Left ventricle myocardium inferior (tissue), 1 donor: Measurements from ENCODE around the gene MYO18A. TPM values are rescaled to one million over a fixed set of nuclear protein-coding genes. Genes with fewer than 3 reads are reported as not detected.
"Not testable (repeated sequence)": the region's sequence is repeated elsewhere in the genome, so short reads cannot be mapped to it uniquely, and the experiment has no call there.

Experiments
- DNase-seq: peaks from one replicate; pipeline ENCODE4 v3.0.0-alpha.2; 2020
- H3K27ac ChIP-seq: fragments of 200-600 bp; replicated peaks from 2 replicates; pipeline ENCODE4 v1.8.0; 2021
- H3K27me3 ChIP-seq: fragments of 200-600 bp; 2 replicates; pipeline ENCODE4 v1.8.0; 2021; ENCODE audit warnings: low read depth
- H3K36me3 ChIP-seq: fragments of 200-600 bp; 2 replicates; pipeline ENCODE4 v1.8.0; 2021
- H3K4me1 ChIP-seq: fragments of 200-600 bp; 2 replicates; pipeline ENCODE4 v1.8.0; 2021
- H3K4me3 ChIP-seq: fragments of 200-600 bp; 2 replicates; pipeline ENCODE4 v1.8.0; 2021; ENCODE audit warnings: mild to moderate bottlenecking, moderate library complexity
- H3K9me3 ChIP-seq: fragments of 200-600 bp; replicated peaks from 2 replicates; pipeline ENCODE4 v1.8.0; 2021
- intact Hi-C: fragments of 100-400 bp; cut with micrococcal nuclease; formaldehyde crosslinking; loops from one replicate; pipeline ENCODE4 v1.11.0; 2022
- total RNA-seq: library from RNA; stranded (reverse); fragmentation: NEBNext Ultra II Directional; extraction: Animal tissue kit (Norgen Biotek cat#: 25700); gene quantifications from one replicate; pipeline ENCODE4 v1.2.1, GENCODE V29; 2021
- TF ChIP-seq, protein P1 (sequence below): fragments of 200-600 bp; IDR thresholded peaks from 2 replicates; pipeline ENCODE4 v1.8.0; 2021; ENCODE audit warnings: antibody characterized with exemption, mild to moderate bottlenecking, borderline replicate concordance
- donor health status: DM: no; HTN: yes; CAD: no; lungs with severe emphysema.

Gene MYO18A
- total RNA-seq, 1 donor from 2014 or later, result 397 TPM

DNA sequence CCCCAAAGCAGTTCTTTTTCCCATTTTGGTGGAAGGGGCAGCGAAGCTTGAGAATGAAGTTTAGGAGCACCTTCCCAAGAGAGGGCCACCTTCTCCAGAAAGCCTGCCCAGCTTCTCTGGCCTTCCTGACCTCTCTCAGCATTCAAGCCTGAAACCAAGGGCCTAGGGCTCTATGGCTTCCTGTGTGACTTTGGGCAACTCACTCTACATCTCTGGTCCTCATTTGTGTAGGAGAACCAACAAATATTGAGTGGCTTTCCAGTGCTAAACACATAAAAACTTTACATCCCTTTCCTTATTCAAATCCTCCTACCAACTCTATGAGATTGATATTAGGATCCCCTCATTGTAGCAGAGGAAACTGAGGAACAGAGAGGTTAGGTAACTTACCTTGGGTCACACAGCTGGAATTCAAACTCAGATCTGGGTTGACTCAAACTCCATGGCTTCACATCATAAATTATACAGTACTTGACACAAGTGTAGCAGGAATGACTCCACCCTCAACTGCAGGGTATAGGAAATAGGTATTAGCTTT is 32.0 kb upstream of the MYO18A start:
- no peaks in the 10 kb centered on the region for H3K9me3 ChIP-seq
- no peaks in the 10 kb centered on the region for H3K4me1 ChIP-seq
- H3K4me3 ChIP-seq, result no peak overlapping the region
- no peaks in the 10 kb centered on the region for H3K36me3 ChIP-seq
- no peaks in the 10 kb centered on the region for H3K27me3 ChIP-seq
- TF ChIP-seq, protein P1, sequence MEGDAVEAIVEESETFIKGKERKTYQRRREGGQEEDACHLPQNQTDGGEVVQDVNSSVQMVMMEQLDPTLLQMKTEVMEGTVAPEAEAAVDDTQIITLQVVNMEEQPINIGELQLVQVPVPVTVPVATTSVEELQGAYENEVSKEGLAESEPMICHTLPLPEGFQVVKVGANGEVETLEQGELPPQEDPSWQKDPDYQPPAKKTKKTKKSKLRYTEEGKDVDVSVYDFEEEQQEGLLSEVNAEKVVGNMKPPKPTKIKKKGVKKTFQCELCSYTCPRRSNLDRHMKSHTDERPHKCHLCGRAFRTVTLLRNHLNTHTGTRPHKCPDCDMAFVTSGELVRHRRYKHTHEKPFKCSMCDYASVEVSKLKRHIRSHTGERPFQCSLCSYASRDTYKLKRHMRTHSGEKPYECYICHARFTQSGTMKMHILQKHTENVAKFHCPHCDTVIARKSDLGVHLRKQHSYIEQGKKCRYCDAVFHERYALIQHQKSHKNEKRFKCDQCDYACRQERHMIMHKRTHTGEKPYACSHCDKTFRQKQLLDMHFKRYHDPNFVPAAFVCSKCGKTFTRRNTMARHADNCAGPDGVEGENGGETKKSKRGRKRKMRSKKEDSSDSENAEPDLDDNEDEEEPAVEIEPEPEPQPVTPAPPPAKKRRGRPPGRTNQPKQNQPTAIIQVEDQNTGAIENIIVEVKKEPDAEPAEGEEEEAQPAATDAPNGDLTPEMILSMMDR, result no peak
- H3K27ac ChIP-seq, result no peak overlapping the region
- DNase-seq, result no peak
- intact Hi-C loops, result no loop called here

DNA sequence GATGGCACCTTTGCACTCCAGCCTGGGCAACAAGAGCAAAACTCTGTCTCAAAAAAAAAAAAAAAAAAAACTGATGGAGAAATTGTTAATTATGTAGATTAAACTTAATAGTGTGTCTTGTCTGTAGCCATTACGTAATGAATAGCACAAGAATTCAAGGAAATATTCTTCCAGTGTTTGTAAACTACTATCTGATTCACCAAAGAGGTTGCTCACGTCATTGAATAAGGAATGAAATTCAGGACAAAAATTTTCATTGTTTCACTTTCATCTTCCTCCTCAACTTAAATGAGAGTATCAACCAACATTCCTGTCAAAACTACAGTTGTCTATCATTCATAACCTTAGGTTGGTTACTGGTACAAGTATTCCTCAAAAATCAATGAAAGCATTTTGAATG is 30.7 kb upstream of the MYO18A start:
- intact Hi-C loops, result no loop called here
- Histone ChIP-seq H3K4me3 (no peak overlapping the region), H3K36me3 (no peaks in the 10 kb centered on the region), H3K9me3 (no peaks in the 10 kb centered on the region), H3K27me3 (no peaks in the 10 kb centered on the region), H3K27ac (no peak overlapping the region), H3K4me1 (no peaks in the 10 kb centered on the region)
- no peak for DNase-seq
- TF ChIP-seq, protein P1, result no peak

DNA sequence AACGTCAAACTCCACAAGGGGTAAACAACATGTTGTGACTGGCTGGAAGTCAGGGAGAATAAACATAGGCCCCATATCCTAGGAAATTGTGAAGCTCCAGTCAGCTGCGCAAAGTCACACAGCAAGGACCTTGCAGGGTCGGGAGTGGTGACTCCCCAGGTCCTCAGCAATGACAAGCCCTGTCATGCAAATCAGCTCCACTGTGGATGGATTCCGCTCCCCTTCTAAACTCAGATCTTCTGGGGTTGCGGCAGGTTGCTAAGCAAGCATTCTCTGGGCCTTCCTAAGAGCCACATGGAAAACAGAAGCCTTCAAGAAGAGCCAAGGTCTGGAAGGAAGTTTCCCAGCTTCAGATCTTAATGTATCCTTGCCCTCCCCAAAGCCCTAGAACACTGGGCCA is 28.9 kb upstream of the MYO18A start:
- H3K27ac ChIP-seq, result no peak overlapping the region
- H3K36me3 ChIP-seq, result no peaks in the 10 kb centered on the region
- DNase-seq, result no peak
- intact Hi-C loops, result no loop called here
- H3K4me1 ChIP-seq, result peaks cover 12% of the 10 kb centered on the region
- no peaks in the 10 kb centered on the region for H3K9me3 ChIP-seq
- TF ChIP-seq, protein P1, result no peak
- no peaks in the 10 kb centered on the region for H3K27me3 ChIP-seq
- H3K4me3 ChIP-seq, result no peak overlapping the region

DNA sequence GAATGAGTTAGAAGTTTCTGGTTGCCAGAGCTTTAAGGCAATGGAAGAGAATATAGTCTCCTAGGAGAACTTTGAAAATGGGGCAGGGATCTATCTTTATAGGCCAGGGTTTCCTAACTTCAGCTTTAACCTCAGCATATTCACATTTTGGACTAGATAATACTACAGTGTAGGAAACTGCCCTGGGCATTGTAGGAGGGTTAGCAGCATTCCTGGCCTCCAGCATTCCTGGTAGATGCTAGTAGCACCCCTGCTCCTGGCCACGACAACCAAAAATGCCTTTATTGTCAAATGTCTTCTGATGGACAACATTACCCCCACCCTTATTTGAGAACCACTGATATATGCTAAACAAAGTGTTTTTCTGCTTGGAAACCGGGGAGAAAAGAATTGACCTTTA is 27.8 kb upstream of the MYO18A start:
- intact Hi-C loops, result no loop called here
- Histone ChIP-seq H3K36me3 (no peaks in the 10 kb centered on the region), H3K4me1 (peaks cover 12% of the 10 kb centered on the region), H3K9me3 (no peaks in the 10 kb centered on the region), H3K27me3 (no peaks in the 10 kb centered on the region), H3K27ac (no peak overlapping the region), H3K4me3 (no peak overlapping the region)
- TF ChIP-seq, protein P1, result no peak
- no peak for DNase-seq

DNA sequence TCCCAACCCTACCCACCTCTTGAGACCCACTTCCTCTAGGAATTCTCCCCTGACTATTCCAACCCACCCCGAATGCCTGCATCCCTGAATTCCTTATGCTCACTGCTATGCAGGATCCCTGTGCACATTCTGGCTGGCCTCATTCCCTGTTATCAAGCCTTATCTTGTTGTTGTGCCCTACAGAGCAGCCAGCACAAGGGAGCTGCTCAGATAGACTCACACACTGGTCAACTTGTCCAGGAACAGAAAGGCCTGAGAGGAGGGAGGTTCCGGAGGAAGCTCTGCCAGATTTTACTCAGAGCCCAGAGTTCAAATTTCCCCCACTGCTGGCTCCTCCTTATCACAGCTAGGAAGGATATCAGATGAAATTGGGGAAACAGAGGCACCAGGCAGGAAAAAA is 24.8 kb upstream of the MYO18A start:
- no peak overlapping the region for H3K4me3 ChIP-seq
- H3K36me3 ChIP-seq, result no peaks in the 10 kb centered on the region
- intact Hi-C loops, result no loop called here
- TF ChIP-seq, protein P1, result no peak
- peaks cover 12% of the 10 kb centered on the region for H3K4me1 ChIP-seq
- H3K27me3 ChIP-seq, result no peaks in the 10 kb centered on the region
- DNase-seq, result no peak
- no peaks in the 10 kb centered on the region for H3K9me3 ChIP-seq
- H3K27ac ChIP-seq, result no peak overlapping the region

DNA sequence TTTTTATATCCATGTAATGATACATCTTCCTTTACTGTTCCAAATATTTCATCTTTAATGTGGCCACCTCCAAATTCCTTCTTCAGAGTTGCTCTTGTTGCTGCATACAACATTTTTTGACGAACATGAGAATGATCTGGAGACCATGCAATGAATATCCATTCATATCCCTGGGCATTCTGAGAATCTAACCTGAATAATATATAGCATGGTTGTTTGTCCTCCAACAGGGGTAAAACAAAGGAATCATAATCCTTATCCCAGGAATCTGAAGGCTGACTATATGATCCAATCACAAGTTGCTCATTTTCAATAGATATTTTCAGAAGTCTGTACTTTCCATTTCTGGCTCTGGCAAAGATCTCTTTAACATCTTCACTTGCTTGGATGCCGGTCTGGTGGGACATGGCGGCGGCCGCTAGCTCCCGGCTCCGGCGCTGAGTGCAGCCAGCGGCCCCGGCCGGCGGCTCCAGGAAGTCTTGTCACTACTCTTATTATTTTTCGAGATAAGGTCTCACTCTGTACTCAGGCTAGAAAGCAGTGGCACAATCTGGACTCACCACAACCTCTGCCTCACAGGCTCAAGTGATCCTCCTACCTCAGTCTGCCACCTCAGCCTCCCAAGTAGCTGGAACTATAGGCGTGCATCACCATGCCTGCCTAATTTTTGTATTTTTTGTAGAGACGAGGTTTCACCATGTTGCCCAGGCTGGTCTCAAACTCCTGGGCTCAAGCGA is 24.0 kb upstream of the MYO18A start:
- intact Hi-C loops, H3K27ac ChIP-seq, H3K36me3 ChIP-seq, H3K9me3 ChIP-seq, H3K4me3 ChIP-seq, H3K27me3 ChIP-seq, DNase-seq: not testable (repeated sequence)
- peaks cover 12% of the 10 kb centered on the region for H3K4me1 ChIP-seq
